ENCODE measurements around the gene TRIM41.

DNA sequence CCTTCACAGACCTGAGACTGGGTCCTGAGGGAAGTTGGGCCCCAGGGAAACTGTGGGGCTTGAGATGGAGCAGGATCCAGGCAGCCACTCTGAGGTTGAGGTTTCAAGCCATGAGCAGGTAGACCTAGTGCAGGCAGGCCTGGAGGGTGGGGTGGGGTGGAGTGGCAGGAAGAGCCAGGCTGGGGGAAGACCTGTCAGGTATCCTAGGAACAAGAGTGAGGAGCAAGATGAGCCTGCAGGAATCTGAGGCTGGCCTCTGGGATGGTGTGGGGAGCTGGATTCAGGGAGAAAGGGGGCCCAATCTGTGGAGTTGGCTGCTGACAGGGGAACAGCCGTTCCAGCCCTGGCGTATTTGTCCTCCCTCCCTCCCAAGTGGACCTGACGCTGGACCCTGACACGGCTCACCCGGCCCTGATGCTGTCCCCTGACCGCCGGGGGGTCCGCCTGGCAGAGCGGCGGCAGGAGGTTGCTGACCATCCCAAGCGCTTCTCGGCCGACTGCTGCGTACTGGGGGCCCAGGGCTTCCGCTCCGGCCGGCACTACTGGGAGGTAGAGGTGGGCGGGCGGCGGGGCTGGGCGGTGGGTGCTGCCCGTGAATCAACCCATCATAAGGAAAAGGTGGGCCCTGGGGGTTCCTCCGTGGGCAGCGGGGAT lies 10.8 kb downstream of the TRIM41 start:
- TF ChIP-seq, protein P1, sequence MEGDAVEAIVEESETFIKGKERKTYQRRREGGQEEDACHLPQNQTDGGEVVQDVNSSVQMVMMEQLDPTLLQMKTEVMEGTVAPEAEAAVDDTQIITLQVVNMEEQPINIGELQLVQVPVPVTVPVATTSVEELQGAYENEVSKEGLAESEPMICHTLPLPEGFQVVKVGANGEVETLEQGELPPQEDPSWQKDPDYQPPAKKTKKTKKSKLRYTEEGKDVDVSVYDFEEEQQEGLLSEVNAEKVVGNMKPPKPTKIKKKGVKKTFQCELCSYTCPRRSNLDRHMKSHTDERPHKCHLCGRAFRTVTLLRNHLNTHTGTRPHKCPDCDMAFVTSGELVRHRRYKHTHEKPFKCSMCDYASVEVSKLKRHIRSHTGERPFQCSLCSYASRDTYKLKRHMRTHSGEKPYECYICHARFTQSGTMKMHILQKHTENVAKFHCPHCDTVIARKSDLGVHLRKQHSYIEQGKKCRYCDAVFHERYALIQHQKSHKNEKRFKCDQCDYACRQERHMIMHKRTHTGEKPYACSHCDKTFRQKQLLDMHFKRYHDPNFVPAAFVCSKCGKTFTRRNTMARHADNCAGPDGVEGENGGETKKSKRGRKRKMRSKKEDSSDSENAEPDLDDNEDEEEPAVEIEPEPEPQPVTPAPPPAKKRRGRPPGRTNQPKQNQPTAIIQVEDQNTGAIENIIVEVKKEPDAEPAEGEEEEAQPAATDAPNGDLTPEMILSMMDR (IDR thresholded peaks at IDR 0.05): no peak
- TF ChIP-seq POLR2A (IDR thresholded peaks at IDR 0.05): no peak

Measured in body of pancreas (tissue), 4 donors.